ENCODE measurements around the gene CALML6. TPM values are rescaled to one million over a fixed set of nuclear protein-coding genes. Genes with fewer than 3 reads are reported as not detected.
A peak's percentile ranks its signal among the peaks of the same experiment; 100 is the strongest.

Gene CALML6
- total and polyA plus RNA-seq, 2 of the 8 experiments (the other 6 are each of a cell fraction or from before 2014, with no cell fraction given): 0.54 to 1.3 TPM

DNA sequence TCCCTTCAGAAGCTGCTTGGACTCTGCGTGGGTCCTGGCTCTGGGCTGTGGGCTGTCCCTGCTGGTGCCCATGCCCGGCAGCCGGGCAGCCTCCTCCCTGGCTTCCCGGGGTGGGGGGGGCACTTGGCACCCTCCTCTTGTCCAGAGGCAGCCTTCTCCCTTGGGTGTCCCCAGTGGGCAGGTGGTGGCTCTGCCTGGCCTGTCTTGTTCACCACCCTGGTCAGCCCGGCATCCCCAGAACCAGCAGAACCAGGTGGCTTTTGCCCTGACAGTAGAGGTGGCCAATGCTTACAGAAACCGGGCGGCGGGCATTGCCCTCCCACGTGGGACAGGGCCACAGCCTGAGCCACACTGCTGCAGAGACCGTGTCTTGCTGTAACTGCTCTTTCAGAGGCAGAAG is 50.5 kb downstream of the CALML6 start:
- DNase-seq (ENCODE audit: low read depth in 1 of 2, low spot score in 2 of 2) (no peak), FAIRE-seq (no peak)
- no peak overlapping the region for H4K8ac ChIP-seq (ENCODE audit: extremely low read depth, insufficient read depth, low read length)
- ChIA-PET CTCF (ENCODE audit: partially characterized antibody) (interaction anchor here (0.9 to 15.6 kb wide), 11 partner anchors 10 to 123 kb away, joined by 3 to 249 read pairs (median 4); no protein-coding TSS in a partner anchor), POLR2A (ENCODE audit: partially characterized antibody) (no interaction called here)
- no peak for TF ChIP-seq FOSL1 (IDR thresholded peaks at IDR 0.05; ENCODE audit: insufficient read depth, low read depth, low read length)
- H4K91ac ChIP-seq (replicated peaks; ENCODE audit: insufficient read length, low read length): no peak overlapping the region
- no peak overlapping the region for H2BK12ac ChIP-seq (ENCODE audit: low read depth, low read length)
- no peak overlapping the region for H4K5ac ChIP-seq (ENCODE audit: insufficient read length, low read depth, low read length)
- H3K27me3 ChIP-seq (replicated peaks in 1 of 4; ENCODE audit: control insufficient read depth in 3 of 4, extremely low read depth in 1 of 4, insufficient read depth in 3 of 4, low read length in 3 of 4): no peaks in the 10 kb centered on the region
- H3K18ac ChIP-seq (ENCODE audit: extremely low read depth, low read length): no peak overlapping the region
- H3K79me1 ChIP-seq (ENCODE audit: low read depth, low read length): no peaks in the 10 kb centered on the region
- no peak overlapping the region for H2AFZ ChIP-seq (ENCODE audit: low read length)
- H3K27ac ChIP-seq (ENCODE audit: low read depth, low read length): no peak overlapping the region
- no peak overlapping the region for H3K4me2 ChIP-seq (ENCODE audit: insufficient read depth in 1 of 2, low read depth in 2 of 2, low read length in 2 of 2)
- no peaks in the 10 kb centered on the region for H3K23me2 ChIP-seq (ENCODE audit: low read depth, low read length)
- no peak overlapping the region for H3K9ac ChIP-seq (replicated peaks in 1 of 4; ENCODE audit: extremely low read depth in 1 of 4, low read depth in 3 of 4, low read length in 3 of 4)
- H2BK120ac ChIP-seq (replicated peaks; ENCODE audit: low read depth, low read length): no peak overlapping the region
- peaks cover 0 to 9% (median 5%) of the 10 kb centered on the region in 4 experiments; a peak in 6 of 7 replicates for H3K4me1 ChIP-seq (replicated peaks in 1 of 4; ENCODE audit: control insufficient read depth in 3 of 4, insufficient read depth in 4 of 4, low read length in 3 of 4)
- H3K56ac ChIP-seq (replicated peaks; ENCODE audit: insufficient read length, low read depth, low read length): no peak overlapping the region
- WGBS, 2 experiments (ENCODE audit: extremely low coverage in 1 of 2, insufficient coverage in 1 of 2, insufficient read length in 1 of 2, insufficient replicate concordance in 2 of 2, low coverage in 1 of 2, low lambda C conversion rate in 2 of 2, missing lambda C conversion rate in 1 of 2): 98% methylated on average over 9 of the region's 10 CpGs; no CpG with 5 or more reads in 1 of the 2 experiments
- peaks cover 0 to under 1% of the 10 kb centered on the region in 2 experiments; a peak in 1 of 4 replicates for H3K9me3 ChIP-seq (ENCODE audit: insufficient read depth in 2 of 2, low read depth in 1 of 2, low read length in 1 of 2)
- H4K20me1 ChIP-seq (replicated peaks in 1 of 2; ENCODE audit: control insufficient read depth in 1 of 2, insufficient read depth in 2 of 2, low read length in 2 of 2): peaks cover 0 to 3% of the 10 kb centered on the region in 2 experiments
- H2BK5ac ChIP-seq (ENCODE audit: low read depth, low read length): no peak overlapping the region
- H3K4ac ChIP-seq (replicated peaks; ENCODE audit: insufficient read length, low read depth, low read length): no peak overlapping the region
- no peak overlapping the region for H2BK20ac ChIP-seq (ENCODE audit: low read length)
- H3K4me3 ChIP-seq (ENCODE audit: extremely low read depth in 1 of 4, insufficient read depth in 2 of 4, low read depth in 3 of 4, low read length in 4 of 4): no peak overlapping the region
- no peaks in the 10 kb centered on the region for H3K79me2 ChIP-seq (ENCODE audit: control insufficient read depth in 1 of 2, insufficient read depth in 2 of 2, low read length in 2 of 2)
- no peaks in the 10 kb centered on the region for H3K36me3 ChIP-seq (ENCODE audit: control insufficient read depth in 2 of 4, insufficient read depth in 4 of 4, low read length in 3 of 4)
- H3K14ac ChIP-seq (ENCODE audit: insufficient read length): no peak overlapping the region
- peak overlapping the region; percentile 39; the same call in 1 of the 2 replicates for H2AK5ac ChIP-seq (ENCODE audit: low read depth, low read length)
- no peak overlapping the region for H2BK15ac ChIP-seq (ENCODE audit: low read length)
- no peak overlapping the region for H3K23ac ChIP-seq (ENCODE audit: insufficient read length)
